ENCODE results near the gene USP48.
"Not testable (repeated sequence)": the region's sequence is repeated elsewhere in the genome, so short reads cannot be mapped to it uniquely, and the experiment has no call there.

Gene USP48

GRCh38 chr1:21814241-21814918 is 31.4 kb upstream of the USP48 start:
- DNase-seq, result no peak

GRCh38 chr1:21813542-21813941 is 30.6 kb upstream of the USP48 start:
- DNase-seq, result no peak

GRCh38 chr1:21811875-21812305 is 28.9 kb upstream of the USP48 start, which contains the start of gene LDLRAD2:
LDLRAD2 (plus strand) TSS chr1:21812265; CDS start chr1:21812452, 187 bp downstream.
- DNase-seq, result no peak

GRCh38 chr1:21804536-21804935 is 21.6 kb upstream of the USP48 start:
- no peak for DNase-seq

- no peak for DNase-seq
Measured at GRCh38 chr1:21801100-21801499, 18.2 kb upstream of the USP48 start.

GRCh38 chr1:21799730-21800129 is 16.8 kb upstream of the USP48 start:
- no peak for DNase-seq

GRCh38 chr1:21795075-21795474 is 12.1 kb upstream of the USP48 start:
- DNase-seq, result no peak

- no peak for DNase-seq
Measured at GRCh38 chr1:21794656-21795055, 11.7 kb upstream of the USP48 start.

GRCh38 chr1:21793104-21793503 is 10.2 kb upstream of the USP48 start:
- DNase-seq, result no peak

GRCh38 chr1:21786640-21787039 is 3.7 kb upstream of the USP48 start:
- no peak for DNase-seq

GRCh38 chr1:21785764-21786163 is 2.8 kb upstream of the USP48 start:
- DNase-seq, result not testable (repeated sequence)

GRCh38 chr1:21783679-21784603 is 992 bp upstream of the USP48 start:
- no peak for DNase-seq

- DNase-seq, result peak; percentile 52
Measured at GRCh38 chr1:21782349-21782867, 541 bp downstream of the USP48 start.

GRCh38 chr1:21781815-21782348 is 1.1 kb downstream of the USP48 start:
- no peak for DNase-seq

- no peak for DNase-seq
Measured at GRCh38 chr1:21779613-21780521, 3.1 kb downstream of the USP48 start.

- no peak for DNase-seq
Measured at GRCh38 chr1:21778405-21778727, 4.6 kb downstream of the USP48 start.

- not testable (repeated sequence) for DNase-seq
Measured at GRCh38 chr1:21776925-21777324, 6.0 kb downstream of the USP48 start.

- DNase-seq, result no peak
Measured at GRCh38 chr1:21775985-21776562, 6.9 kb downstream of the USP48 start.

GRCh38 chr1:21775550-21775914 is 7.4 kb downstream of the USP48 start:
- DNase-seq, result no peak

GRCh38 chr1:21774835-21775549 is 8.0 kb downstream of the USP48 start:
- no peak for DNase-seq

GRCh38 chr1:21773585-21773984 is 9.4 kb downstream of the USP48 start:
- no peak for DNase-seq

GRCh38 chr1:21771672-21772071 is 11.3 kb downstream of the USP48 start:
- not testable (repeated sequence) for DNase-seq

All from COR-L47 (cell line).